WTC11 (cell line): ENCODE data around the gene CNTLN. TPM values are rescaled to one million over a fixed set of nuclear protein-coding genes. Genes with fewer than 3 reads are reported as not detected.

Source experiments
- ATAC-seq: fragments of 200-7000 bp; cut with Tn5 transposase; 2 replicates; pipeline ENCODE4 v1.10.0; 2021; ENCODE audit warnings: mild to moderate bottlenecking, moderate library complexity
- CTCF ChIA-PET: fragments of 300-600 bp; sonication (Branson Sonifier 250); formaldehyde crosslinking; loops from one replicate; lab custom pipeline; 2021; ENCODE audit warnings: antibody characterized with exemption; lab: Charles Lee
- POLR2A ChIA-PET: fragments of 350-600 bp; sonication (Branson Sonifier 250); formaldehyde crosslinking; loops from one replicate; lab custom pipeline; 2021; ENCODE audit warnings: antibody characterized with exemption; lab: Charles Lee
- DNase-seq: peaks from one replicate; pipeline ENCODE4 v3.0.0; 2021; ENCODE audit warnings: low spot score
- H3K27ac Mint-ChIP-seq: 2 replicates; pipeline ENCODE4 v1.8.0; 2021; ENCODE audit warnings: mixed read lengths
- H3K27me3 Mint-ChIP-seq: 2 replicates; pipeline ENCODE4 v1.8.0; 2021; ENCODE audit warnings: low read depth, mild to moderate bottlenecking, moderate library complexity, mixed read lengths
- H3K36me3 Mint-ChIP-seq: 2 replicates; pipeline ENCODE4 v1.8.0; 2021; ENCODE audit warnings: mixed read lengths
- H3K4me1 Mint-ChIP-seq: 2 replicates; pipeline ENCODE4 v1.8.0; 2022; ENCODE audit warnings: mixed read lengths
- H3K4me3 Mint-ChIP-seq: 2 replicates; pipeline ENCODE4 v1.8.0; 2021; ENCODE audit warnings: mild to moderate bottlenecking, moderate library complexity, mixed read lengths
- H3K9me3 Mint-ChIP-seq: 2 replicates; pipeline ENCODE4 v1.8.0; 2021; ENCODE audit warnings: mixed read lengths
- ETV6 ChIP-seq: sonication (generic); formaldehyde crosslinking; IDR thresholded peaks from 2 replicates; pipeline ENCODE4 v1.8.1; 2022; ENCODE audit warnings: mild to moderate bottlenecking, missing genetic modification reagents
- FOXK1 ChIP-seq: sonication (generic); formaldehyde crosslinking; IDR thresholded peaks from 2 replicates; pipeline ENCODE4 v1.8.0; 2022; ENCODE audit warnings: mild to moderate bottlenecking, moderate library complexity, missing genetic modification reagents
- JAZF1 ChIP-seq: fragments of 250-450 bp; sonication (Bioruptor Pico); IDR thresholded peaks from 2 replicates; pipeline ENCODE4 v1.9.0; 2021; ENCODE audit warnings: moderate library complexity, mild to moderate bottlenecking, inconsistent platforms
- KAT7 ChIP-seq: sonication (generic); formaldehyde crosslinking; IDR thresholded peaks from 2 replicates; pipeline ENCODE4 v1.8.1; 2023; ENCODE audit warnings: missing genetic modification reagents, mild to moderate bottlenecking, borderline replicate concordance
- MXD4 ChIP-seq: fragments of 250-450 bp; sonication (Bioruptor Pico); IDR thresholded peaks from 2 replicates; pipeline ENCODE4 v1.8.0; 2021; ENCODE audit warnings: mild to moderate bottlenecking, moderate library complexity, borderline replicate concordance
- NR3C1 ChIP-seq: sonication (generic); formaldehyde crosslinking; conservative IDR thresholded peaks from 2 replicates; pipeline ENCODE4 v1.8.1; 2023; ENCODE audit warnings: low read depth, mild to moderate bottlenecking, missing genetic modification reagents
- TEAD1 ChIP-seq: sonication (generic); formaldehyde crosslinking; IDR thresholded peaks from 2 replicates; pipeline ENCODE4 v1.8.0; 2022; ENCODE audit warnings: mild to moderate bottlenecking, missing genetic modification reagents
- USF1 ChIP-seq: sonication (generic); formaldehyde crosslinking; IDR thresholded peaks from 2 replicates; pipeline ENCODE4 v1.8.0; 2022; ENCODE audit warnings: mild to moderate bottlenecking, missing genetic modification reagents
- ZNF138 ChIP-seq: sonication (generic); formaldehyde crosslinking; conservative IDR thresholded peaks from 2 replicates; pipeline ENCODE4 v1.8.1; 2022; ENCODE audit warnings: mild to moderate bottlenecking, moderate library complexity, missing genetic modification reagents
- ZNF219 ChIP-seq: sonication (generic); formaldehyde crosslinking; IDR thresholded peaks from 2 replicates; pipeline ENCODE4 v1.8.0; 2023; ENCODE audit warnings: missing genetic modification reagents, mild to moderate bottlenecking, borderline replicate concordance
- ZNF281 ChIP-seq: sonication (generic); formaldehyde crosslinking; IDR thresholded peaks from 2 replicates; pipeline ENCODE4 v1.8.0; 2023; ENCODE audit warnings: mild to moderate bottlenecking, missing genetic modification reagents
- ZNF317 ChIP-seq: sonication (generic); formaldehyde crosslinking; IDR thresholded peaks from 2 replicates; pipeline ENCODE4 v1.8.1; 2023; ENCODE audit warnings: low read depth, mild to moderate bottlenecking, moderate library complexity, missing genetic modification reagents, borderline replicate concordance
- total RNA-seq: library from RNA; stranded (reverse); gene quantifications from 3 replicates; pipeline ENCODE4 v1.2.3, GENCODE V29; 2021
- TF ChIP-seq, protein P1 (sequence below): sonication (generic); formaldehyde crosslinking; IDR thresholded peaks from 2 replicates; pipeline ENCODE4 v1.8.1; 2022; ENCODE audit warnings: low read depth, mild to moderate bottlenecking, moderate library complexity, missing genetic modification reagents, borderline replicate concordance
- TF ChIP-seq, protein P2 (sequence below): sonication (generic); formaldehyde crosslinking; IDR thresholded peaks from 2 replicates; pipeline ENCODE4 v1.8.1; 2022; ENCODE audit warnings: low read depth, missing genetic modification reagents, borderline replicate concordance
- TF ChIP-seq, protein P3 (sequence below): sonication (generic); formaldehyde crosslinking; conservative IDR thresholded peaks from 2 replicates; pipeline ENCODE4 v1.8.1; 2022; ENCODE audit warnings: mild to moderate bottlenecking, missing genetic modification reagents
- TF ChIP-seq, protein P4 (sequence below): fragments of 250-450 bp; sonication (Bioruptor Pico); IDR thresholded peaks from 2 replicates; pipeline ENCODE4 v2.1.2; 2022; ENCODE audit warnings: mild to moderate bottlenecking, moderate library complexity
- TF ChIP-seq, protein P5 (sequence below): fragments of 250-450 bp; sonication (Bioruptor Pico); IDR thresholded peaks from 2 replicates; pipeline ENCODE4 v1.8.0; 2021; ENCODE audit warnings: mild to moderate bottlenecking
- TF ChIP-seq, protein P6 (sequence below): fragments of 250-450 bp; sonication (Bioruptor Pico); conservative IDR thresholded peaks from 2 replicates; pipeline ENCODE4 v1.9.0; 2021; ENCODE audit warnings: mild to moderate bottlenecking

Gene CNTLN
- total RNA-seq, 1 experiment from 2014 or later = 13.4 TPM

- TF ChIP-seq, protein P1, sequence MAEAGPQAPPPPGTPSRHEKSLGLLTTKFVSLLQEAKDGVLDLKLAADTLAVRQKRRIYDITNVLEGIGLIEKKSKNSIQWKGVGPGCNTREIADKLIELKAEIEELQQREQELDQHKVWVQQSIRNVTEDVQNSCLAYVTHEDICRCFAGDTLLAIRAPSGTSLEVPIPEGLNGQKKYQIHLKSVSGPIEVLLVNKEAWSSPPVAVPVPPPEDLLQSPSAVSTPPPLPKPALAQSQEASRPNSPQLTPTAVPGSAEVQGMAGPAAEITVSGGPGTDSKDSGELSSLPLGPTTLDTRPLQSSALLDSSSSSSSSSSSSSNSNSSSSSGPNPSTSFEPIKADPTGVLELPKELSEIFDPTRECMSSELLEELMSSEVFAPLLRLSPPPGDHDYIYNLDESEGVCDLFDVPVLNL (CRISPR knock-in tag) = no peak
- TF ChIP-seq ZNF317 (no peak), ZNF138 (CRISPR knock-in tag) (no peak)
- TF ChIP-seq, all 79 proteins: peak for 0
These were observed 4.5 kb upstream of the CNTLN start (continued) for GRCh38 chr9:17130291-17130690.

DNA sequence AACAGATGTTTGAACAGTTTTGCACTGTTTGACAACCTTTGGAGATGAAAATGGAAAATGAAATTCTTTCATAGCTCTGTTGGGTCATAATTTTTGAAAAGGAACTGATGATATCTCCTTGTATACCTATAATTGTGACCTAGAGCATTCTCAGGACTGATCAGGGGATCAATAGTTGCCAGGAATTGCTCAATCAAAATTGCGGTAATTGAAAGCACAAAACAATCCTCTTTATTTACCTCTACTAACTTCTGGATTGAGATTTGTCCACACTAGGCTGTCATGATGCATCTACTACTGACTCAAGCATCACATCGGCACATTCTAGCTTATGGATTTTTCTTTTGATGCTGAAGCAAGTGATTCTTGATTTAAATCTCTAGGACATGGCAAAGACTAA, 4.1 kb upstream of the CNTLN start:
- no peak for ATAC-seq
- H3K9me3 Mint-ChIP-seq = no peaks in the 10 kb centered on the region
- ChIA-PET CTCF (interaction anchor here (1.3 kb wide), 1 partner anchor 14 kb away, joined by 3 read pairs; no protein-coding TSS in a partner anchor), POLR2A (no interaction called here)
- no peaks in the 10 kb centered on the region for H3K36me3 Mint-ChIP-seq
- H3K4me3 Mint-ChIP-seq = no peak overlapping the region
- no peak overlapping the region for H3K27ac Mint-ChIP-seq
- peaks cover 18% of the 10 kb centered on the region for H3K27me3 Mint-ChIP-seq
- peaks cover 14% of the 10 kb centered on the region for H3K4me1 Mint-ChIP-seq
- no peak for DNase-seq
- TF ChIP-seq, protein P2, sequence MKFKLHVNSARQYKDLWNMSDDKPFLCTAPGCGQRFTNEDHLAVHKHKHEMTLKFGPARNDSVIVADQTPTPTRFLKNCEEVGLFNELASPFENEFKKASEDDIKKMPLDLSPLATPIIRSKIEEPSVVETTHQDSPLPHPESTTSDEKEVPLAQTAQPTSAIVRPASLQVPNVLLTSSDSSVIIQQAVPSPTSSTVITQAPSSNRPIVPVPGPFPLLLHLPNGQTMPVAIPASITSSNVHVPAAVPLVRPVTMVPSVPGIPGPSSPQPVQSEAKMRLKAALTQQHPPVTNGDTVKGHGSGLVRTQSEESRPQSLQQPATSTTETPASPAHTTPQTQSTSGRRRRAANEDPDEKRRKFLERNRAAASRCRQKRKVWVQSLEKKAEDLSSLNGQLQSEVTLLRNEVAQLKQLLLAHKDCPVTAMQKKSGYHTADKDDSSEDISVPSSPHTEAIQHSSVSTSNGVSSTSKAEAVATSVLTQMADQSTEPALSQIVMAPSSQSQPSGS (CRISPR knock-in tag) = no peak
- TF ChIP-seq ZNF219 (CRISPR knock-in tag) (no peak), FOXK1 (CRISPR knock-in tag) (no peak), TEAD1 (no peak), MXD4 (CRISPR knock-in tag) (no peak), NR3C1 (CRISPR knock-in tag) (no peak), KAT7 (no peak), USF1 (CRISPR knock-in tag) (no peak), ZNF281 (CRISPR knock-in tag) (no peak), ETV6 (no peak), JAZF1 (CRISPR knock-in tag) (no peak)
- TF ChIP-seq, protein P3, sequence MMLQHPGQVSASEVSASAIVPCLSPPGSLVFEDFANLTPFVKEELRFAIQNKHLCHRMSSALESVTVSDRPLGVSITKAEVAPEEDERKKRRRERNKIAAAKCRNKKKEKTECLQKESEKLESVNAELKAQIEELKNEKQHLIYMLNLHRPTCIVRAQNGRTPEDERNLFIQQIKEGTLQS = no peak
- TF ChIP-seq, protein P4, sequence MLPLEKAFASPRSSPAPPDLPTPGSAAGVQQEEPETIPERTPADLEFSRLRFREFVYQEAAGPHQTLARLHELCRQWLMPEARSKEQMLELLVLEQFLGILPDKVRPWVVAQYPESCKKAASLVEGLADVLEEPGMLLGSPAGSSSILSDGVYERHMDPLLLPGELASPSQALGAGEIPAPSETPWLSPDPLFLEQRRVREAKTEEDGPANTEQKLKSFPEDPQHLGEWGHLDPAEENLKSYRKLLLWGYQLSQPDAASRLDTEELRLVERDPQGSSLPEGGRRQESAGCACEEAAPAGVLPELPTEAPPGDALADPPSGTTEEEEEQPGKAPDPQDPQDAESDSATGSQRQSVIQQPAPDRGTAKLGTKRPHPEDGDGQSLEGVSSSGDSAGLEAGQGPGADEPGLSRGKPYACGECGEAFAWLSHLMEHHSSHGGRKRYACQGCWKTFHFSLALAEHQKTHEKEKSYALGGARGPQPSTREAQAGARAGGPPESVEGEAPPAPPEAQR (CRISPR knock-in tag) = no peak
- TF ChIP-seq, protein P5, sequence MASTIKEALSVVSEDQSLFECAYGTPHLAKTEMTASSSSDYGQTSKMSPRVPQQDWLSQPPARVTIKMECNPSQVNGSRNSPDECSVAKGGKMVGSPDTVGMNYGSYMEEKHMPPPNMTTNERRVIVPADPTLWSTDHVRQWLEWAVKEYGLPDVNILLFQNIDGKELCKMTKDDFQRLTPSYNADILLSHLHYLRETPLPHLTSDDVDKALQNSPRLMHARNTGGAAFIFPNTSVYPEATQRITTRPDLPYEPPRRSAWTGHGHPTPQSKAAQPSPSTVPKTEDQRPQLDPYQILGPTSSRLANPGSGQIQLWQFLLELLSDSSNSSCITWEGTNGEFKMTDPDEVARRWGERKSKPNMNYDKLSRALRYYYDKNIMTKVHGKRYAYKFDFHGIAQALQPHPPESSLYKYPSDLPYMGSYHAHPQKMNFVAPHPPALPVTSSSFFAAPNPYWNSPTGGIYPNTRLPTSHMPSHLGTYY (CRISPR knock-in tag) = no peak
- TF ChIP-seq, protein P1 (CRISPR knock-in tag) = no peak
- TF ChIP-seq, protein P6, sequence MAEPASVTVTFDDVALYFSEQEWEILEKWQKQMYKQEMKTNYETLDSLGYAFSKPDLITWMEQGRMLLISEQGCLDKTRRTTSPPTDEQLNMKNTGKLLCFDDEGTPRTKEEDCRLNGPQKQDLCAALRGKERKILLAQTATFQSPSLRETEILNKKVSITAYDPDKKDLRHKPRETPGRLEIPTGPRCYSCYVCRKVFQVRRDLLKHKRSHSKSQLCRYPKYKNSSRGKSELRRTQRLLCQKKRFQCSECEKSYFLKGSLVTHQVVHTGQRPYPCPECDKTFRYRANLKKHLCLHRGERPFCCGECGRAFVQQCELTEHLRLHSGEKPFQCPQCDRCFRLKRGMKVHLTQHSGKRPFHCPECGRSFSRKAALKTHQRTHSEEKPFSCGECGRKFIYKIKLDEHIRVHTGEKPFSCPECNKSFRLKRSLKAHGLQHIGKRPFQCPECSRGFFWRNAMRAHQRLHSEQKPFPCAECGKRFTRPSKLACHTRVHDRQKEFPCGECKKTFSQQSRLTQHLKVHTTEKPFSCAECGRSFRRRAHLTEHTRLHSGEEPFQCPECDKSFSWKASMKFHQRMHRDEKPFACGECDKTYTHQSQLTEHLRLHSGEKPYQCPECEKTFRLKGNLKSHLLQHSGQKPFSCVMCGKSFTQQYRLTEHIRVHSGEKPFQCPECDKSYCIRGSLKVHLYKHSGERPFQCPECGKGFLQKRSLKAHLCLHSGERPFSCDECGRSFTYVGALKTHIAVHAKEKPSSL (CRISPR knock-in tag) = no peak
